Muscle of back (tissue), 11 donors: ENCODE data around the gene CEP63. TPM values are rescaled to one million over a fixed set of nuclear protein-coding genes. Genes with fewer than 3 reads are reported as not detected.

ENCODE experiments used
- DNase-seq, 3 donors: peaks; one replicate each; pipeline versions ENCODE4 v3.0.0 to v3.0.0-alpha.2; 2013
- polyA plus RNA-seq, 10 donors: library from polyadenylated mRNA; unstranded; fragments of 120-200 nt; gene quantifications; one replicate each; pipeline ENCODE4 v1.2.1, GENCODE V29; 2013; ENCODE audit not compliant: insufficient read length in 10 of 10

CEP63 gene
- polyA plus RNA-seq, 10 donors, result 30.9 to 39.6 (median 36.0) TPM

DNA sequence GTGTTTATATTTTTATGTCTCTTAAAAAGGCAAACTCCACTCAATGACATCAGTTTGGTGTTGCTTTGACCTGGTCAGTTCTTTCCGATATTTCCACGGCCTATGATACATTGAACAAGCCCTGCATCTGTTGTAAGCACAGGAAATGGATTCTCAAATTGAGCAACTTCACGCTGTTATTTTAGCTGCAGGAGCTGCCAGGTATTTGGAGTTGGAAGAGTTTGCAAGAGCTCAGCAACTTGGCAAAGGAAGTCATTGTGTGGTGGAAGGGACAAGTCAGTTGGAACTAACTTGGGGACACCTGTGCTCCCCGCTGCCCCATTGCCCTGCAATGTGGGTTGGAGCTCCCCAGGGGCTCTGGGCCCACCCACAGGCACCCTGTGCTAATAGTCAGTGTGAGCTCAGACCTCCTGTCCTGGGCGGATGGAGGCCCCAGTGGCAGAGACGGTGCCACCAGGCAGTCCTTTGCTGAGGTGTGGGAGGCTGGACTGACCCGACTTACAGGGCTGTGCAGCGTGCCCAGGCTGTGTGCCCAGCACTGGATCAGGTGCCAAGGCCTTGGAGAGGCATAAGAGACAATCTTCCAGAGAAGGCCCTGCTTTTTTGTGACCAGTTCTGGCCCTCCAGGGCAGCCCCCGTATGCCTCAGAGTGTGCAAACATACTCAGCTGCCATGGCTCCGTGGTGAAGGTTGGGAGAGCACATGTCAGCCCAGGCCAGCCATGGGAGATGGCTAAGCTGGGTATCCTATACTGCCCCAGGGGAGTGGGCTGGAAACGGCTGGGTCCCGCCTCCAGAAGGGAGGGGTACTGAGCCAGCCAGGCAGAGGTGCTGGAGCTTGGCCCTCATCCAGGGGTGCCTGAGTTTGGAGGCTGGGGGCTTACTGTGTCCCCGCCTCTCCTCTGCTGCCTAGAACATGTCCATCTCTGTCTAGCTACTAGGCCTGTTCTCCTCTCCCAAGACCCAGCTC is 121.5 kb downstream of the CEP63 start:
- DNase-seq, result peak in 1 of 3 donors; percentile 40

DNA sequence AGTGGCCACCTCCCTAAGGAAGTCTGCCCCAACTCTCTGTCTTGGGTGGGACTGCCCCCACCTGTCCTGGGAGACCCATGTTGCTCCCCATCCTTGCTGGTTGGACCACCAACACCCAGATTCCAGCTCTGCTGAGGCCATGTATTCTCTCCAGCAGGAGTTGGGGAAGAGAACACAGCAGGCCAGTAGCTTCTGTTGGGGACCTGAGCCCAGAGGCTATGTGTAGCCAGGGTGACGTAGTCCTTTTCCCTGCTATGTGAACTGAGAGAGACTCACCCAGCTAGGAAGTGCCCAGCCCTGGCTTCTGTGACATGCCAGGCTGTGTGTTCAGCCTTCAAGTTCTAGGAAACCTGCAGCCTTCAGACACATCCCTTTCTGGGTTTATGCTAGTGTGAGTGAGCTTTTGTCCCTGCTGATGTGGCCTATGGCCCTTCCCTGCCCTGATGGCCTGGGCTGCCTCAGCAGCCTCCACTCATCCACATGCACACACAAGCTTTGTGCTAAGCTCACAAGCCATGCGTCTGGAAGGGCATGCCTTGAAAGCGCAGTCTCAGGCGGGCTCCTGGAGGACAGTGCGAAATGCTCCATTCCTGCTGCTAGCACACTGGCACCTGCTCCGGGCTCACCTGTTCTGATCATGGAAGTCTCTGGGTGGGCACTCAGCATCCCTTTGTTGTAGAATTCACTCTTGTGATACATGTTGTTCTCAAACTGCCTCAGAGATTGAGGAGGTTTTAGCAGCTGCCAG is 122.3 kb downstream of the CEP63 start:
- DNase-seq, result no peak

DNA sequence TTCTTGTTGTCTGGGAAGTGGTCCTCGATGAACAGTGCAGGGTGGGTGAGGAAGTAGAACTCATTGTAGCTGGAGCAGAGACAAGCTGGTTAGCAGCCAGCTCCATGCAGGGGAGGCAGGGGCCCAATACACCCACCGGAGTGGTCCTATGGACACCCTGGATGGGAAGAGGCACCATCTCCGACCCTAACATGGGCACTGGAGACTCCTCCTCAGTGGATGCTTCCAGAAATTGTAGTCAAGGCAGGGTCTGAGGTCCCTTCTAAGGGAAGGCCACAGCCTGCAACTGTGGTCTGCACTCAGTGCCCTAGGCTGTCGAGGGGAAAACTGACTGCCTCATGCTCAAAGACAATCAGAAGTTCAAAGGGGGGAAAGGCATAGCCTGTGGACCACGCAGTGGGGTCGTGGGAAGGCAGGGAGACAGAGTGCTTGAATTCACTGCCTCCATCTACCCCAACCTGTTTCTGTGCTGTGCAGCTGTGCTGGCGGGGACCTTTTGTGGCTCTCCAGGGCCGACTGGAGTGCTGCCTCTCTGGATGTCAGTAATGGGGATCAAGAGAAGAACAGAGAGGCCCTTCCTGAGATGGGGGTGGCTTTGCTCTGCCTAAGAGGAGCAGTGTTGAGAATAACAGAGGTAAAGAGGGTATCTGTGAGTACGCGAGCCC is 123.0 kb downstream of the CEP63 start:
- peak in 1 of 3 donors; percentile 21 for DNase-seq

DNA sequence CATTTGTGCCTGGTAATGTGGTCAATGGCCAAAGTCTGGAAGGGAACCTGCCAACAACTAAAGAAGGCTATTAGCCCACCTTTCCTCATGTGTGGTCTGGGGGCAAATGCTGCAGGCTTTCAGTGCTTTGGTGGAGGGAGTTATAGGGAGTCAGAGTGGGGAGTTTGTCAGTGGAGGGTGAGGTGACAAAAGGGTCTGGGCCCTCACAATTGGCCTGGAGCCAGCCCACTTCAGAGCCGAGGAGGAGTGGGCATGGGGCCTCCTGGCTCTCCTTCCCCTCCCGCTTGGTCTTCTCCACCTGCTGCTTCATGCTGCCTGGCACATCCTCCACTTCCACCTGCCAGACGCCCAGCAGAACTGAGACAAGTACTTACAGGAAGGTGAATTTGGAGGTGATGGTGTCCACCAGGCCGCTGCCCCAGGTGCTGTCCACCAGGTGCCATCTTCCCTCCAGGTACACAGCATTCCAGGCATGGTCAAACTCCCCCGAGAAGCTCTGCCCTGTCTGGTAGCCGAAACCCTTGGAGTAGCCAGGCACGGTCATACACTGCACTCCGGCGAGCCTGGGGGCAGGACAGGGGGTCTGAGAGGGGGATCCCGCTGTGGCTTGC is 124.1 kb downstream of the CEP63 start:
- DNase-seq, result no peak

DNA sequence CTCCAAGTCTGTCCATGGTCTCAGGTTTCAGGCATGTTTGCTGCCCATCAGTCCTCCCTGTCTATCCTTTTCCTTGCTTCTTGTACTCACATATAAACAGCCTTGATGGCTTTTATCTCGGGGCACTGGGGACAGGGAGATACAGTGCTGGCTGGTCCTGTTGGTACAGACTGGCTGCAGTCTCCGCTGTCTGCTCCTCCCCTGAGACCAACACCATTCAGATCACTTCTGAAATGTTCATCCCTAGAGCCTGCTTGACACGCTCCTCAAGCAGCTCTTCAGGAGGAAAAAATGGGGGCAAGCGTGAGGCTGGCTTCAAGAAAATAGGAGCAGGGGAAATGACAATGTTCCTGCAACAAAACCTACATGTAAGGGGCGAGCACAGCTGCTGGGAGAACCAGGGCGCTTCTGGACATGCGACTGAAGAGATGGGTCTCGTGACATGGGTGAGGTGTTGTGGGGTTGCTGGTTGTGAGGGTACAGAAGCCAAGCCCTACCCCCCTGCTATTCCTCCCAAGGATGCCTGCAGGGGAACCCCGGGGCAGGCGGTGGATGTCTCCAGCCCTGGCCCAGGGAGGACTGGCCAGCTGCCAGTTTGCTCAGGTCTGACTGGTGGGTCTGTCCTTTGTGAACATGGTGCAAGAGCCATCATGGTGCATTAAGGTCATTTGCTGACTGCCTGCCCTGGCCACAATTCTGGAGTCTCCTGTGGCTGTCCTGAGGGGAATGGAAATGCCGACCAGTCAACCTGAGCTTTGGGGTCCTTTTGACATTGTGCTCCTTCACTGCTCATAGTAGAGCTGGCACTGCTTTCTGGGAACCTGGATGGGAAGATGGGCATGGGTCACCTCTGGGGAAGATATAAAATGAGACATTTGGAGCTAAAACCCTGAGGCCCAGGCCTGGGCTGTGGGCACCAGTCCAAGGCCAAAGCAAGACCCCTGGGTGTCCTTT is 124.9 kb downstream of the CEP63 start:
- no peak for DNase-seq

DNA sequence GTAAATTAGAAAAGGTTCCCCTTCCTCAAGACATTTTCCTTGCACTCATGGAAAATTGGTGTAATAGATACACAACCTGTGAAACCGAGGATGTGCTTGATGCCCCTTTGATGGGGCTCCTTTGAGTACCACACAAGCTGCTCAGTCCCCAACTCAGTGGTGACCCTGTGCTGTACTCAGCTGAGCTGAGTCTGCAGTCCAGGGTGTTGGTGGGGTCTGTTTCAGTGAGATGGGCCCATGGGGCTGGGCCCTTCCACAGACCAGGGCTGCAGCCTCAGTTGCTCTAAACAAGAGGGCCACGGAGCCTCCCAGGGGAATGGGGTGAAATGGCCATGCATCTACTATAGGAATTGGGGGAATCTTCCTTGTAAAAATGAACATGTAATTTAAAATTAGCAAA is 125.7 kb downstream of the CEP63 start:
- no peak for DNase-seq

DNA sequence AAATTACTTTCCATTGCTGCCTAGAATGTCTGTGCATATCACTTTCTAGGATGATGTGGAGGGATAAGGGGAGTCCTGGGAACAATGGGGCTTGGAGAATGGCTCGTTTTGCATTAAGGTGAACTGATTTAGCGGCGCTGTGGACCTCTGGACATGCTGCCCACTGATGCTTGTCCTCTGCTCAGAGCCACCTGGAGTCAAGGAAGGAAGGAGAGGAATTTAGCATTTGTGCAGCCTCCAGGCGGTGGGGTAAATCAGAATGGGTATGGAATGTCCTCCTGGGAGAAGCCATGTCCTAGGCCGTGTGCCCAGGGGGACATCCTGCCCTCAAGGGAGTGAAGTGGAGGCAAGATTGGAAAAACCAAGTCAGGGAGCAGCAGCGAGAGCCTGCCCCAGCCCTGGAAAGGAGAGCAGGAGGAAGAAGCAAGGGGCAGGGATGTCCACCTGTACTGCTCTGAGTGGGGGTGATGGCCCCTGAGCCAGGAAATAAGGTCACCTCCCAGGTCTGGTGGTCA is 127.2 kb downstream of the CEP63 start:
- no peak for DNase-seq

DNA sequence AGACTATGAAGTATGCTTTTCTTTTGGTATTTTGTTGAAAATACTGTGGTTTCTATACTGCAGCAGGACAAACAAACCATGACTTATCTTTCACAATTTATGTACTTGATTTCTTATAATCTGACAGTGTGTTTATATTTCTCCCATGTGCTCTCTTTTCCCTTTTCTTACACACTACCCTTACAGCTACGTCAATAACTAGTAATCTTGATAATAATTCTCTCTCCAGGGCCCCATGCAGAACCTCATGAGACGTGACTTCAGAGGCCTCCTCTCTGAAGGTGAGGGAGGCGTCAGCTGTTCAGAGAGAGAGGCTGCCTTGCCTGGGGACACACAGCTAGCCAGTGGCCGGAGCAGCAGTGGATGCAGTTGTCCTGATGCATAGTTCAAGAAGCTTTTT is 129.1 kb downstream of the CEP63 start:
- DNase-seq, result no peak

DNA sequence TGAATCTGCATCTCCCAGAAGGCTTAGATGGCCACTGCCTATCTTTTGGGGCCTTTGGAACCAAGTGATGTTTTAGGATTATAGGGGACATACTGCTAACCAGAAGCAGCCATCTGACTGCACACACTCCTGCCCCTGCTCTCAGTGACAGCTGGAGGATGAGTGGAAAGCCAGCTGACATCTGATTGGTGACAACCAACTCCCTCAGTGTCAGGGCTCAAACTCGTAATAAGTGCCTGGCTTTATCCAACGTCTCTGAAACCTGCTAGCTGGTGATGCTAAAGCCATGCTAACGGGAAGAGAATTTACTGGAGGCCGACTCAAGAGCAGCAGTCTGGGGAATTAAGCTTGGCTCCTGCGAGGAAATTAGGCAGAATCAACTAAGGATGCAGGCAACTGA is 129.9 kb downstream of the CEP63 start:
- no peak for DNase-seq

DNA sequence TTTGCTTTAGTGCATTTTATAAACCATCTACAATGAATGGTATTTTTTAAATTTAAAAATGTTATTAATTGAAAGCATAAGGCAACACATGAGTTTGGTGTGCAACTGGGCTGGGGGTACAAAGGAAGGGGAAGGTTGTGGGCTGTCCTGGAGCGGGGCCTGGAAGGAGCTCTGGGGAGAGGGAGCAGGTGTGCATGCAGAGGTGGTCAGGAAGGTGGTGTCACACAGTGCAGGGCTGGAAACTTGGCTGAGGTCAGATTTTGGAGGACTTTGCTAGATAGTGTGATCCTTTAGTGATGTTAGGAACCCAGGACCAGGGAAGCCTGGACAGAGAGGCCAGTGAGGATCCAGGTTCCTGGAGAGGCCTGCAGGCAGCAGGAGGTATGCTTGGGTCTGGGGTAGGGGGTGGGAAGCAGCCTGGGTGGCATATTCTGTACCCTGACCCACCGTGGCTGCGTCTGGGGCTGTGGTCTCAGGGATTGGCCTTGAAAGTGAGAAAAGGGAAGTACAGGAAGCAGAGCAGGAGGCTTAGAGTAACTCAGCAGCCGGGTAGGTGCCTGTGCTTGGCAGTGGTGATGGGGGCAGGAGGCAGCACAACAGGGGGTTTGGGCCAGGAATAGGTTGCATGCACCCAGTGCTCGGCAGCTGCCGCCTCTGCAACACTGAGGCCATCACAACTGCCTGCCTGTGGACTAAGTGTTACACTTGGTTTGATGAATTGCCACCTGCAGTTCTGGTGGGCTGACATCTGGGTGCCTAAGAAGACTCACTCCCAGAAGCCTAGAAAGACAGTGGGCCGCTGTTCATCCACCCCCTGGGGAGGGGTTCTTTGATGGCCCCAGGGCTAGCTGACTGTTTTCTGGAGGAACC is 132.0 kb downstream of the CEP63 start:
- no peak for DNase-seq

DNA sequence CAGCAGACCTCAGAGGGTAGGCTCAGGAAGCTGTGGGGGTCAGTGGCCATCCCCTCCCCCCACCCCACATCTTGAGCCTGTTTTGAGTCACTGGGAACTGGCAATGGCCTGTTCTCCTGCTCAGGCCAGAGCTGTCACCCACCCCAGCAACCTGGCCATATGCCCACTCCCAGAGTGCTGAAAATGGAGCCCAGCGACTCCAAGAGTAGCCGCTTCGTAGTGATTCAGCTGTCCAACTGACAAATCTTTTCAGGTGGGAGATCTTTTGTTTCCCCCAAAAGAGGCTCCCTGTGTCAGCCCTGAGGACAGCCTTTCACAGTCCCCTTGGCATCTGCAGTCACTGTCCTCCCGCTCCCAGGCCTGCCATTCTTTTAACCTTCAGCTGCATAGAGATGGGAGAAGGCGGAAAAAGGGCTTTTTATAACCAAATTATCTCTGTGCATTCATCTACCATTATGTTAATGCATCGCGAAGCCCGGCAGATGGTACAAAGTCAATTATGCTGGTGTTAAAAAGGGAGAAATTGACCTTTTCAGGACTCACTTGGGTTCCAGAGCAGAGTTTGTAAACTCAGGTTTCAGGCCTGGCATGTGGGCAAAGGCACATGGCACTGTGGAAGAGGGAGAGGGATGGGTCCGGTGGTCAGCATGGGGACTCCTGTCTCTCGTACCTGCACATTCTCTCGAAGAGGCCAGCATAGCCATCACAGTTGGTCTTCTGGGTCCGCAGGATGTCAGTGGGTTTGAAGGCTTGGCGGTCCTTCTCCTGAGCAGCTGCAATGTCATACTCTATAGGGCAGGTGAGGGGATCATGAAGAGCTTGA is 132.8 kb downstream of the CEP63 start:
- DNase-seq, result no peak

DNA sequence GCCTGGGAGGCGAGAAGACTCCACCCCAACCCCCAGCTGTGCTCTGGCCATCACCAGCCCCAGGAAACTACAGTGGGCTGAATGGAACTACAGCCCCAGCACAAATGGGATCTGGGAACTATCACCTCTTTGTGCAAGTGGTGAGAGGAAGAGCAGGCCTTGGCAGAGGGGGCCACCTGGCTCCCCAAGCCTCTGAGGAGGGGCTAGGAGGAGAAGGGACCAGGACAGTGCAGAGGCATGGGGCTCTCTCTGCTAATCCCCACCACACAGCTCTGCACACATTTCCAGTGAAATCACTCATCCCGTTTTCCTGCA is 133.4 kb downstream of the CEP63 start:
- DNase-seq, result no peak

DNA sequence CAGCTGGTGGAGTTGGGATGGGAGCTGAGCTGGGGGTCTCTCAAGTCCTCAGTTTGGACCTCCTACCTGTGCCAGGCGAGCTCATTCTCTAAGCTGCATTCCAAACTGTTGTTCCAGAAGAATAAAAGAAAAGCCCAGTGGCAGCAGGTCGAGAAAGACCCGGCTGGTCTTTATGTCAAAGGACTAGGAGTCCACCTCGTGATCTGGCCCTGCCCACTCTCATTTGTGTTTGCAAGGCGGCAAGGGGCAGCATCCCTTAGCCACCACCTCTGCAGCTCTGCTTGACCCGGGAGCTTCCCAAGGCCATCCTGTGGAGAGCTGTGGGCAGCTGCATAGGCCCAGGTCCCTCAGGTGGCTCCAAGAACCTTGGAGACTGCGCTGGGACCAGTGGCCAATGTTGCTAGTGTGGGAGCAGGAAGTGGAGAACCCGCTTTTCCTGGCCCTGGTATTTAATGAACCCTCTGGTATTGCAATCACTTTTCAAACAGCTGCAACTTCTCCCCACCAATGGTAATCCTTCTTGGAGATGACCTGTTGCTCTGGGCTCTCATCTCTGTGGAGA is 134.1 kb downstream of the CEP63 start:
- no peak for DNase-seq

DNA sequence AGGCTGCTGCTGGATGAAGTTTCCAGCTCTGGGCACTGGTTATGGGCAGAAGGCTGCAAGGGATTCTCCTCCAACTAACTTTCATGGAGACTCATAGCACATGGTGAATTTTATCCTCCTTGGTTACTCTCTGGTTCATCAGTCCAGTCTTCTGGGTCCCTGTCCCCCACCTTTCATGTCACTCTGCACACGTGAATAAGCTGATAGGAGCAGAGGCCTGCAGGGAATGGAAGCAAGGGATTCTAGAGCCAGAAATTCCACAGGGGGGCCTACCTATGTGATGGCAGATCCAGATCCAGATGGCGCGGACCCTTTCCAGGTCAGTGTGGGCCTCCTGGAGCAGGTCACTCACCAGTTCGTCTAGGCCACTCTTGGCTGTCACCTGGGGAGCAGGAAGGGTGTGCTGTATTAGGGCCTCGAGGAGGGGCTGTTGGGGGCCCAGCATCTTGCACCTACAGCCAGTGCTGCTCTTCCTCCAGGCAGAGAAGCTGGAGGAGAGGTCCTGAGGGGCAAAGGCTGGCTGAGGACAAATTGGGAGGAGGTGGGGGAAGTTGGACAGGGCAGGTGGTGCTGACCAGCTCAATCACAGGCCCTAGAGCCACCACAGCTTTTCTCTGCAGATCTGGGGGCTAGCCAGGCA is 134.7 kb downstream of the CEP63 start:
- DNase-seq, result no peak

DNA sequence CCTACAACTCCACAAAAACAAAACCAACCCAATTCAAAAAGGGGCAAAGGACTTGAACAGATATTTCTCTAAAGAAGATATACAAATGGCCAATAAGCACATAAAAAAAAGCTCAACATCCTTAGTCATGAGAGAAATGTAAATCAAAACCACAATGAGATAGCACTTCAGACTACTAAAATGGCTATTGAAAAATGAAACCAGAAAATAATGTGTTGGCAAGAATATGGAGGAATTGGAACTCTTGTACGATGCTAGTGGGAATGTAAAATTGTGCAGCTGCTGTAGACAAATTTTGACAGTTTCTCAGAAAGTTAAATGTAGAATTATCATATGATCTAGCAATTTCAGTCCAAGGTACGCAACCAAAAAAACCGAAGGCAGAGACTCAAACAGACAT is 136.0 kb downstream of the CEP63 start:
- DNase-seq, result no peak

DNA sequence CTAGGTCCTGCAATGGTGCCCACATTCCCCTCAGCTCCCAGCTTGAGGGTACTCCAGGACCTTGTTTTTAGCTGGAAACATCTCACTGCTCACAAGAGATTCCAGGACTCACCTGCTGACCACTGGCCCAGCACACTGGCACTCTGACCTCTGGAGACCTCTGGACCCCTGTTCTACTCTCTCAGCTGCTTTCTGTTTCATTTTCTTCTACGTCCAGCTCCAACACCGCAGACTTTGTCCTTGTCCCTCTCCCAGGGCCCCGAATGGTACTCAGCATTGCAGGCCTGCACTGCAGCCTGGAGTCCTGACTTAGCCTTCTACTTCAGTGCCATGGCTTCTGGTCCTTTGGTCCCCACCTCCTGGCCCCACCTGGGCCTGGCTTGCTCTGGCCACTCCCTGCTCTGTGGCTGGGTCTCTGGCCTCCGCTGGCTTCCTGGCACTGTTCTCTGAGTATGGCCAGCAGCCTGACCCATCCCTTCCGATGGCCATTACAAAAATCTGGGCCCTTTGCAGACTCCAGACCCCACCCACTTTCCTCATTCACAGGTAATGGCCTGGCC is 137.0 kb downstream of the CEP63 start:
- no peak for DNase-seq

DNA sequence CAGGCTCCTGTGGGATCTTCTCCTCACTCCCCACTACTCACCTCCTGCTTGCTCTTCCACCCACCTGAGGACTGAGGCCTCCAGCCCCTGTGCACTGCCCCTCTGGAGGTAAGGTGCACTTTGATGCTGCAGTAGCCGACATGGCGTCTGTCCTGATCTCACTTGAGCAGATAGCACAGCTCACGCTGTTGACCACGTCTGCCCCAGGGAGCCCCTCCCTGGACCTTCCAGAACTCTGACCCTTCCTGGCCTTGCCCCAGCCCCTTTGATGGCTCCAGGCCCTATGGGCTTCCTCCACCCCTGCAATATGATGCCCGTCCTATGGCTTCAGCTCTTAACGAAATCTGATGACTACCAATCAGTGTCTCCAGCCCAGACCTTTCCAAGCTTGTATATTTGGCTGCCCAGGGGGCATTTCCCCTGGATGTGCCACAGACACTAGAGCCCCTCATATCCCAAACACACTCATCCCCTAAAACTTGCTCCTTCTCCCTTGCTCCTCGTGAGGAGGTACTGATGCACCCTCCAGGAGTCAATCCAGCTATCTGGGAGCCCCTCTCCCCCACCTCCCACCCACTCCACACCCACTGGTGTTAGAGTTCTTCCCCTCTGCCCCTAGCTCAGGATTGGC is 137.9 kb downstream of the CEP63 start:
- no peak for DNase-seq
